GM13977 (cell line): ENCODE measurements around the gene VDAC2.

ENCODE experiments used
- DNase-seq: peaks from one replicate; pipeline ENCODE4 v3.0.0; 2012; ENCODE audit warnings: low spot score
- CTCF ChIP-seq: IDR thresholded peaks from 2 replicates; pipeline ENCODE4 v1.5.1; 2012; ENCODE audit warnings: mild to moderate bottlenecking, control low read depth; ENCODE audit not compliant: insufficient read depth; ENCODE audit errors: extremely low read depth, missing control alignments
- in situ Hi-C: fragments of 300-500 bp; cut with MboI; formaldehyde crosslinking; loops from one replicate; pipeline ENCODE4 v1.12.0; 2022; ENCODE audit warnings: low sequenced_read_pairs, low pct_unique_long_range_greater_than_20kb, mixed read lengths, inconsistent platforms; ENCODE audit not compliant: unreplicated experiment

Gene VDAC2

GRCh38 chr10:75261813-75262705, 51.5 kb downstream of the VDAC2 start:
- no peak for TF ChIP-seq CTCF
- in situ Hi-C loops: no loop called here
- no peak for DNase-seq

GRCh38 chr10:75263806-75264205, 53.2 kb downstream of the VDAC2 start:
- no peak for DNase-seq
- no peak for TF ChIP-seq CTCF
- in situ Hi-C loops: no loop called here

- no peak for TF ChIP-seq CTCF
- in situ Hi-C loops: no loop called here
- no peak for DNase-seq
Measured at GRCh38 chr10:75265856-75266255, 55.3 kb downstream of the VDAC2 start.

- in situ Hi-C loops: no loop called here
- no peak for DNase-seq
- TF ChIP-seq CTCF: no peak
Measured at GRCh38 chr10:75266945-75267344, 56.3 kb downstream of the VDAC2 start.

GRCh38 chr10:75269605-75270004, 59.0 kb downstream of the VDAC2 start:
- in situ Hi-C loops: no loop called here
- DNase-seq: no peak
- no peak for TF ChIP-seq CTCF

GRCh38 chr10:75272094-75272493, 61.5 kb downstream of the VDAC2 start:
- in situ Hi-C loops: no loop called here
- TF ChIP-seq CTCF: no peak
- DNase-seq: no peak
